GM19324 (cell line): ENCODE results near the gene KCND3.

Source experiments
- ATAC-seq: cut with Tn5 transposase; IDR thresholded peaks from one replicate; pipeline ENCODE4 v1.9.1; 2021; ENCODE audit warnings: mild to moderate bottlenecking, moderate library complexity; ENCODE audit not compliant: unreplicated experiment, low FRiP score

KCND3 gene

DNA sequence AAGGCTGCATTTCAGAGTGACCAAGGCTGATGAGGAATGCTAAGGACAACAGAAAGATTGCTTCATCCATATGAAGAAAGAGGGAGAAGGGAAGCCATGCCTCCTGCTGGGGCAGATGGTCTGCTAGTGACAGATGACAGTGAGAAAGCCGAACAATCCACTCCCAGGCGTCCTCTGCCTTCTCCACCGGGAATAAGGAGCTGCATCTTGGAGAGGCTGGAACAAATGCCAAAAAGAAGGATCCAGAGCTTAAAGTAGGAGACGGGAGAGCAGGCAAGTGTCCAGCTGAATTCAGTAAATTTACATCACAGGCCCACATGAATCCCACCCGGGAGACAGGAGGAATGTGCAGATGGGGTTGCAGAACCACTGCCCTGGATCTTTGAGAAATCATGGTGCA is 200.3 kb downstream of the KCND3 start:
- ATAC-seq, result no peak

DNA sequence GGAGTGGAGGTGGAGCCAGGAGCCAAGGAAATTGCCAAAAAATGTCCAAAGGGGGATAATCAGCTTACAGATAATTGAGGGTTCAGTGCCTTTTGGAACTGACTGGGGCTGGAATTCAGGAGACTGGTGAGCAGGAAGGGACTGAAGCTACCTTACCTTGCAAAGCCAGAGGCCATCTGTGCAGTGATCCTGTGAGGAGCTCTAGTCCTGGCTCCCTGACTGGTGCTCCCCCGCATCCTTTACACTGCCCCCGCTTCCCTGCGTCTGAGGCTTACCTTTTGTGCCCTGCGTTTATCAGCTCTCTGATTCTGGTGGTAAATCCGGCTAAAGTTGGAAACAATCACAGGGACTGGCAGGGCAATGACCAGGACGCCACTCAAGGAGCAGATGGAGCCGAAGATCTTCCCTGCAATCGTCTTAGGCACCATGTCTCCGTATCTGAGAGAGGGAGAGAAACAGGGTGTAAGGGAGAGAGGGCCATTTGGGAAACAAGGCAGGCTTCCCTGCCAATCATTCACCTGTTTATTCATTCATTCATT is 202.7 kb downstream of the KCND3 start:
- ATAC-seq, result no peak

DNA sequence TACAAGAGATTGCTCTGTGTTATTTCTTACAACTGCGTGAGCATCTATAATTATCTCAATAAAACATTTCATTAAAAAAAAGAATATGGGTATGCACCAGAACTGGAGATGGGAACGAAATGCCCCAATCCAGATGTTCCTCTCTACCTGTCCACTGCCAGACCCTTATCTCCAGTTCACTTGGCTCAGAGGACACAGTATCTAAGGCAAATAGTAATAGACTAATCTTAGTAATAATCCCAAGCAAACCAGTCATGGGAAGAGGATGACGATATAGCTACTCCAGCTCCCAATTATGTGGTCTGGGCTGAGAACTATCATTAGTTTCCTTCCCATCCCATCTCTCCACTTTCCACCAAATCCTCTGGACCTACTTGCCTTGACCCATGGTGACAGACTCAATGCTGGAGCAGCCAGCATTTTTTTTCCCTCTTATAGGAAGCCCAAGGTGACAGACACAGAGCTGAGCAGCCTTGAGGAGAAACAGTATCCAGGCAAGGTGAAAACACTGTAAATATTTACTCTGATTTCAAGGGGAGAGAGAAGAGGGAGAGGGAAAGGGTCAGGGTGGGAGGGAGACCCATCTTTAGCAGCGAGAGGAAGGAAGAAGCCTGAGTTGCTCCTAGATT is 205.1 kb downstream of the KCND3 start:
- ATAC-seq, result no peak

DNA sequence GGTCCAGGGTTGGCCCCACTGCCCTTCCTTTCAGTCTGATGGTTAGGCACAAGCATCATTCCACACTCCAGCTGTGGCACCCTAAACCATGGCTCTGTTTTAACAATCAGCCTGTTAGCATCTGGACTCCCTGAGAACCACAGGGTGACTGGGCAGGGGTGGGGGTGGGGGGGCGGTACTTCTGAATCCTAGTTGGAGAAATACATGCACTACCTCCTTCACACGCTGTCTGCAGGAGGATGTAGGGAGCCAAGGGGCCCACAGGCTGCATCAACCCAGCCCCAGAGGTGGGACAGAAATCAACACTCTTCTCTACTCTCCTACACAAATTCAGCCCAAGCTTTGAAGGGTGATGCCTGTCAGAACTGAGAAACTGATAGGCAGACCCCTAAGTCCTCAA is 209.9 kb downstream of the KCND3 start:
- ATAC-seq, result no peak

DNA sequence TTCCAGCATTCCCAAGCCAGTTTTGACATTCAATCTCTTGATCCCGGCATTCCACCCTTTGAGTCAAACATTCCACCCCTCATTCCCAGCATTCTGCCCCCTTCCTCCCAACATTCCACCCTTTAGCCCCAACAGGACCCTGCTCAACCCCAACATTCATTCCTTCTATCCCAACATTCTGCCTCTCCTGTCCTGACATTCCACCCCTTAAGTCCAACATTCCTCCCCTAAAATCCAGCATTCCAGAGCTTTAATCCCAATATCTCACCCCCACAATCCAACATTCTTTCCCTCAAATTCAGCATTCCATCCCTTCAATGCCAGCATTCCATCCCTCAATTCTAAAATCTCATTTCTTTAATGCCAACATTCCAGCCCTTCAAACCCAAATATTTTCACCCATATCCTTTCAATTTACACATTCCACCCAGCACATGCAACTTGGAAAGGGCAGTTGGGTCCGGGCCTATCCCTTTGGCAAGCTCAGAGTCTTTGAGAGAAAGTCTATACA is 210.9 kb downstream of the KCND3 start:
- ATAC-seq, result no peak

DNA sequence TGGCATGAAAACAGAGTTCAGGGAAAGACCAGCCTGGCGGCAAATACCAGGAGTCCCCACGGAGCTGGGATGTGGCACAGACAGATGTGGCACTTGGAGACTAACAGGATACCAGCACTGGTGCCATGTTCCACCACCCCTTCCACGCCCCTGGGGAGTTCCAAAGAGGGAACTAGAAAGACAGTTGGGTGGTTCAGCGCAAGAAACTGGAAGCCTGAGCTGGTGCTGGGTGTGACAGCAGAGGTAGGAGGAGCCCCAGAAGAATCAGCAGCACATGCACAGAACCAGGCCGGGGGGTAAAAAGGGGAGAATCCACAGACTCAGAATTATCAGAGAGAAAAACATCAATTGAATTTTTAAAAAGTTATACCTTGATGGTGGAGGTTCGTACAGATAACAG is 211.4 kb downstream of the KCND3 start:
- no peak for ATAC-seq

DNA sequence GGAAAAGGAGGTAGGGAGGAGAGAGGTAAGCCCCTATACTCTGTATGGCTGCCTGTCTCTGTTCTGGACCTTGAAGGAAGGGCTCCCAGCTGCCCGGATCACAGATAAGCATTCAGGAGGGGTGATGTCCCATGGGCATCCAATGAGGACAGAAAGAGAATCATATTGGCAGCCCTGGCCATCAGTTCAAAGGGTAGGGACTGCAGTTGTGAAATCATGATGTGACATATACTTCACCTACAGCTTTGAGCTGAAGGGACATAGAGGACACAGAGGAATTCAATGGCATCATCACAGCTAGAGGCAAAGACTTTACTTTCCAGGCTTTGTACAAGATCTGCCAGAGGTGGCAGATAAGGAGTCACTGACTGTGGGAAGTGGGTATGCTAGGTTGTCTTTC is 212.2 kb downstream of the KCND3 start:
- ATAC-seq, result no peak

DNA sequence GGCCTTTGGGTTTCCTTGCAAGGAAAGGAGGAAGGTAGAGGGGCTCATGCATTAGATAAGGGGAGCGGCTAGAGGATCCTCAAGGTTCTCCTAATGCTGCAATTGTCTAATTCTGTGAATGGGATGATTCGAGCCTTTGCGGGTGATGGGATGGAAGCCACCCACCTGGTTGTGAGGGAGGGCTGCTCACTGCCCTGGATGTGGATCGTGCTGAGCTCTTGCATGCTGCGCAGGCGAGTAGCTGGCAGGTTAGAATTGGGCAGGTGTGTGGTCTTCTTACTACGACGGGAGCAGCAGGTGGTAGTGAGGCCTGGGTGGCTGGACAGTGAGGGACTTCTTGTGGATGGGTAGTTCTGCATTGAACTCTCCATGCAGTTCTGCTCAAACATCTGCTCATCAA is 212.6 kb downstream of the KCND3 start:
- no peak for ATAC-seq

DNA sequence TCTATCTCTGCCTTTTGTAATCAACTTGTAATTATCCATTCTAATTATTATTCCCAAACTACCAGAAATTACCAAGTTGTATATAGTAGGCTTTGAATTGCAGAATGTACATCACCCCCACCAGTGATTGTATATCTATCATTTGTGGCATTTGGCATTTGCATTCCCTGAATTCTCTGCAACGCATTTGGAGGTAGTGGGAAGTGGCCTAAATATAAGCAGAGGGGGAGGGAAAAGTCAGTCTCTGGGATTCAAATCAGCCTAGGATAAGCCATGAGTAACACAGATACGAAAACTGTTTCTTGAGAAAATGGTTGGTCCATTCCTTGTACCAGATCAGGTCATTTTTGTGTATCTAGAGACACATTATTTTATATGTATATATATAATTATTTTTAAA is 213.1 kb downstream of the KCND3 start:
- no peak for ATAC-seq

DNA sequence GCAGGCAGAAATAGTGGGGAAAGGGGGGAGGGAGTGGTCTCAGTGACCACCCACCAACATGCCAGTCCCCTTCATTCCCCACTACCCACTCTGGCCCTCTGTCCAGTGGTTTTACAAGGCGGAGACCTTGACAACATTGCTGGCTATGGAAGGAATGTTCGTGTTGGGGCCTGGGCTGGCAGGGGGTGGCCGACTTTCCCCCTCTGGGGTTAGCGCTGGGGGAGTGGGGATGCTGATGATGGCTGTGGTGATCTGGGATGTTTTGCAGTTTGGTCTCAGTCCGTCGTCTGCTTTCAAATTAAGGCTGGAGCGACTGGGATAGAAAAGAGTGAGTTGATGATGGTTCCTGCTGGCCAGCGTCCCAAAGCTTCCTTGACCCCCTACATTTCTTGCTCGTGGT is 213.5 kb downstream of the KCND3 start:
- ATAC-seq, result no peak

DNA sequence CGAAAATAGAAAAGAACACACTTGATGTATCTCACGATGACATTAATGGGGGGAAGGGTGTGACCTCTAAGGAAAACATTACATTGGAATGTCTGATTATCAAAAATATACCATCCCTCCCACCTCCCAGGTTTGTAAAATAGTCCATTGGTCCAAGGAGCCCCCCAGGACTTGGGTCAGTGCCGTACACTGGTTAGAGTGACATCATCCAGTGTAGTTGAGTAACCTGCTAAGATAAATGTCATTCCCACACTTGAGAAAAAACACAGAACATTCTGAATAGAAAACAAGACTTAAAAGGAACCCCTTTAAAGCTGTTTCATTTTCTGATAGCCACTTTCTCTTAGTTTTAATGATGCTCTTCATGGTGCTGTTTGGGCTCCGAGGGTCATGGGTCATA is 218.6 kb downstream of the KCND3 start:
- no peak for ATAC-seq

DNA sequence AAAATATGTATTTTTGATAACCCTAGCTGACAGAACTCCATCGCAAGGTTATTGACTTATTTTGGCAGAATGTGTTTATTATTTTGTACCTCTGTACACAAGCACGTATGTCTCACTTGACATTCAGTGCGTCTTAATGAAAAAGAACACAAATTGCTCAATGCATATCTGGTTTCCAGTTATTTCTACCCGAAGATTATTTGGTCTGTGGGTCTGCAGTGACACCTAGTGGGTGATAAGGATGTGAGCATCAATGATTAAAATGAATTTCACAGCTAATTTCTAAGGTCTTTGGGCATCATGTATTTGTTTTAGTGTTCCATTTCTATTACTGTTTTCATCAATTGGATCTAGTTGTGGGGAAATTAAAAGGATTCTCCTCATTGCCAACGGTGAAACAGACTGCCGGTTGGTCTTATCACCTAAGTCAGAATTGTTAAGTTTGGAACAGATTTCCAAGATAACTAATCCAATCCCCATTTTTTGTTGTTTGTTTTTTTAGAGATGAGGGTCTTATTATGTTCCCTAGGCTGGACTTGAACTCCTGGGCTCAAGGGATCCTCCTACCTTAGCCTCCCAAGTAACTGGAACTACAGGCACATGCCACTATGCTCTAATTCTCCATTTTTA is 219.8 kb downstream of the KCND3 start:
- ATAC-seq, result no peak

DNA sequence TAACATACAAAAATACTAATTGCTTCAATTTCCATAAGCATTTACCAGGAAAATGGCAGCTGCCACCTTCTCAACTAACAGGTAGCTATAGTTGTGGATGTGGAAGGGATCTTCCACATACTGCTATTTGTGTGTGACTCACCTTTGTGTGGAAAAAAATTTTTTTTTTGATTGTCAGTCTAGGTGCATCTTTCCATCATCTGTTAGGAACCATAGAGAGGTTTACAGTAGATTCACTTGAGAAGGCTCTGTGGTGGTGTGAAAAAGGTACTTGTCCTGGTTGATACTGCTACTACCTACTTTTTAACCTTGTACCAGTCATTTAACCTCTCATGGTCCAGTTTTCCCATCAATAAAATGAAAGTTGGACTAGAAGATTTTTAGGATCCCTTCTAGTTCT is 220.8 kb downstream of the KCND3 start:
- no peak for ATAC-seq

DNA sequence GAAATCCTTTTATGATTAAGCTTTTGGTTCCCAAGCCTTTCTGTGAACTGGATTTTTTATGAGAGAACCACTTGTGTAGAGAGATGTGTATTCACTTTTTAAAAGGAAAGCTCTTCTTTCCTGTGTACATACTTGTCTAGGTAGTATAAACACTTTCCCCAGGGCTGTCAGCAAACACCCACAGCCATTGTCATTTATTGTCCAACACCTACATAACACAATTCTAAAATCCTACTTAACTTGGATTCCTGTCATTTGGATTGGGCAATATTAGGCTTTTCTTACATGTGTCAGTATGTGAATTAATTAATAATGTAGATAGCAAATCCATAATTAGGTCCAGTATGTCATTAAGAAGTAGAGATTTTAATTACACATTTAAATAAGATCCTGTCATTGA is 221.4 kb downstream of the KCND3 start:
- ATAC-seq, result no peak

DNA sequence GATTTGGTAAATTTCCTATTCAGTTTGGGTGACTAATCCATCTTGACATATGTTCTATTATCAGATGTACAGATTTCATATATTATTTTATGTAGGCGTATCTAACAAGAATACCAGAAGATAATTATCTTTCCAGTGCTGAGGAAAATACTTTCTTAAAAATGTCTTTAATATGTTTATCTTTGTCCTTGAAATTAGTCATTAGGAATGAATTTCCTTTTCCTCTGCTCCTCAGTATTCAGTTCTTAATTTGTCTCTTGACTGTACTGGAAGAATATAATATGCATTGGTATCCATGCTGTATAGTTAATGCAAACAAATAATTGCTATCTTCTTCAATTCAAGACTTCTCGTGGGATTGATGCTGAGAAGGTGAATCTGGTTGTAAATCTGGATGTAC is 227.1 kb downstream of the KCND3 start:
- ATAC-seq, result no peak

DNA sequence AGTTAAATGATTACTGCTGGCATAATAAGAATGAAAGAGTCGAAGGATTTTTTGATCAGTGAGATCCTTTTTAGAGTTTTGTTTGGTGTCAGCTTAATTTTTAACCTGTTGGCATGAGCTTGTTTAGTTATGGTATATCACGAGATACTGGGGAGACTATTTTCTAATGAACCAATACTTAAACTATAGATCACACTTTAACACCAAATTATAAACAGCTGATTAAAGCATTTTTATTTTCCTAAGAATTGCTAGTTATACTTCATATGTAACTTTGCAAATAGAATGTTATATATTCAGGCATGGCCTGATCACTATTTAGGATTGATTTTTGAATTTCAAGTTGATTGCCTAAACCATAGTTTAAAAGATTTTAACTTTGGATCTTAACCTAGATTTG is 227.8 kb downstream of the KCND3 start:
- no peak for ATAC-seq

DNA sequence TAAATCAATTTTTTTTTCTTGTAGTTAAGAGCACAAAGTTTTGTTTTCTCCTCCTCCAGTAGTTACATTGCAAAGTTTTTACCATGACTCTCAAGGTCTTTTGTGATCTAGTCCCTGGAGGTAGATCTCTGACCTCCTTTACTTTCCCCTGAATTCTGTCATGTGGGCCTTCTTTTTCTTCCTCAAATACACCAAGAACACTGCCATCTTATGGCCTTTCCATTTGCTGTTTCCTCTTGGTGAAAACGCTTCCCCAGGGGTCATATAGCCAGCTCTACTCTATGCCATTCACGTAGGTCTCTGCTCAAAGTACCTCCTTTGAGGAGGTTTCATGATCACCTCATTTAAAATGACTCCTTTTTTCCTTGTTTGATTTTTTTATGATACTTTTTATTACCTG is 231.1 kb downstream of the KCND3 start:
- no peak for ATAC-seq

DNA sequence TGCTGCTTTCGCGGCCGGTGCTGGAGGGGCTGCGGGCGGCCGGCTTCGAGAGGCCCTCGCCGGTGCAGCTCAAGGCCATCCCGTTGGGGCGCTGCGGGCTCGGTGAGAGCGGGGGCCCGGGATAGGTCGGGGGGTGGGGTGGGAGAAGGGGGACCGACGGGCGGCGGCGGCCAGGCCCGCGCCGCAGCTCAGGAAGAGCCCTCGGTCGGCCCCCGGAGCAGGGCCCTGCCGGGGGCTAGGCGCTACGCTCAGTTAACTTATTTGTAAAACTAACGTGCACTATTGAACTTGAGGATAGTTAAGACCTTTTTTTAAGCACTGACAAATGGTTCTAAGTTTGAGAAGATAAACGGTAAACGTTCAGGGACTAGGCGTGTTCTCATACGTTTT is 233.3 kb downstream of the KCND3 start:
- no peak for ATAC-seq

DNA sequence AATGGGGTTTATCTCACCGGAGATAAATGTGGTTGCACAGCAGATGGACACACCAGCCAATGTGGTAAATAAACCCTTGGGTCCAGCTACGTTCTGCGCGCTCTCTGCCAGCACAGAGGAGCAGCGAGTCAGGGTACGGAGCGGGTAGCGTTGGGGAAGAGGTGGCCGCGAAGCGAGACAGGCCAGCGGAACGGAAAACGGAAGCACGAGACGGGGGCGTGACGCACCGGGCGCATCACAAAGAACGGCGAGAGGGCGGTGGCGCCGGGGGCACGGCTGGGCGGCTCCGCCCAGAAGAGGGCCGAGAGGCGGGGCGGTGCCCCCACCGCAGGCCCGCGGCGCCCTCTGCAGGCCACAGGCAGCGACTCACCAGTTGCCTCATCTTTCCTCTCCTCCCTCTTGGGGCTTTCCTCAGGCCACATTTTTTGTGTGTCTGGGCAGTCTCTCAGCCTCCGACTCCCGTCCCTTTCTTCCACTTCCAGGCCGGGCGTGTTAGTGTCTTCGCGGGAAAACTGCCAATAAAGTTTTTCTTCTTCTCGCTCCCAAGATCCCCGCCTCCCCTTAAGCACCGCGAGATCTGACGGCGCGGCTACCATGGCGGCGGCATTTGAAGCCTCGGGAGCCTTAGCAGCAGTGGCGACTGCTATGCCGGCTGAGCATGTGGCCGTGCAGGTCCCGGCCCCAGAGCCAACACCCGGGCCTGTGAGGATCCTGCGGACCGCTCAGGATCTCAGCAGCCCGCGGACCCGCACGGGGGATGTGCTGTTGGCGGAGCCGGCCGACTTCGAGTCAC is 233.9 kb downstream of the KCND3 start, which contains the start of gene DDX20:
Gene DDX20 (plus strand): TSS at position 571 of the 793 bp plus-strand sequence. CDS start 24 bp downstream, at position 595.
- peak; percentile 96 for ATAC-seq

DNA sequence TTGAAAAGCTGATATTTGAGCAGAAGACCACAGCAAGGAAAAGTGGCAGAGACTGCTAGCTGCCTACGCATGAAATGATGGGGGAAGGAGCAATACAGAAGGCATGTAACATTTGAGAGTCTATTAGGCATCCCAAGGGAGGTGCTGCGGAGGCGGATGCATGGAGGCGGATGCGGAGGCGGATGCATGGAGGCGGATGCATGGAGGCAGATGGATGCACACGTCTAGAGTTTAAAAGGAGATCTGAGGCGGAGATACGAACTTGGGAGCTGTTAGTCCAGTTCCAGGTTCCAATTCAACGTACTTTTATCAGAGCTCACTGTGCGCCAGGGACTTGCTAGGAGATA is 234.5 kb downstream of the KCND3 start:
- peak; percentile 3 for ATAC-seq

DNA sequence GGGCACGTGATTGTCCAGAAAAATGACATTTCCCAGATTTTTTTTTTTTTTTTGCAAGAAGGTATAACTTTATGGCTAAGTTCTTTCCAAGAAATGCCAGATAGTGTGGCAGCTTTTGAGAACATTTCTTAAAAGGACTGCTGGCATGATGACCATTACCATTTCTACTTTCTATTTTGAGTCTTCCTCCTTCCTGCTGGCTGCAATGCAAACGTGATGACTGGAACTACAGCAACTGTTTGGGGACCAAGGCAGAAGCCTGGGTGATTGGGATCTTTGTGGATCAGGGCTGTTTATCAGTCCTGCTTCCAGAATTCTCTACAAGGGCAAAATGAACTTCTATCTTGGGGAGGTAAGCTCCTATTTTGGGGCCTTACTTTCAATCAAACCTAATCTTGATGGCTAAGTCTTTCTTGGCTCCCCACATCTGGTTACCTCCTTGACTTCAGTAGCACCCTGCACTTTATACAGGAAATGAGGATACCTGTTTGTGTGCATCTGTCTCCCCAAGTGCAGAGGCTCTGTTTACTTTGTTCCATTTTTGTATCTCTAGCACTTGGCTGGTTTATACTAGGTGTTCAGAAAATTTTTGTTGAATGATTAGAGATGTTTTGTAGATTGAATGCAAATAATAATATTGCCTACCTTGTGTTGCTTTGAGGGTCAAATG is 237.4 kb downstream of the KCND3 start:
- ATAC-seq, result no peak
